Activated CD4-positive, CD25-positive, alpha-beta regulatory T cell treated with anti-CD3 and anti-CD28 coated beads, Interleukin-2, amount 50 U/mL, for 72 hours (primary cell): ENCODE measurements around the gene SCGB1D4.
"Not testable (repeated sequence)": the region's sequence is repeated elsewhere in the genome, so short reads cannot be mapped to it uniquely, and the experiment has no call there.

Experiments
- DNase-seq: peaks from one replicate; pipeline ENCODE4 v3.0.0; 2021

The SCGB1D4 gene

GRCh38 chr11:62298975-62299374 is at the start of gene SCGB1D4:
Gene SCGB1D4 (minus strand): TSS chr11:62299075. CDS start chr11:62299010, 65 bp downstream.
- no peak for DNase-seq

GRCh38 chr11:62345861-62346260 is 47.0 kb upstream of the SCGB1D4 start:
- no peak for DNase-seq

GRCh38 chr11:62344210-62344609 is 45.3 kb upstream of the SCGB1D4 start:
- no peak for DNase-seq

GRCh38 chr11:62343646-62344190 is 44.8 kb upstream of the SCGB1D4 start:
- not testable (repeated sequence) for DNase-seq

GRCh38 chr11:62341588-62341987 is 42.7 kb upstream of the SCGB1D4 start:
- DNase-seq = no peak

GRCh38 chr11:62340269-62340901 is 41.5 kb upstream of the SCGB1D4 start:
- DNase-seq = no peak

- DNase-seq = no peak
Observed at GRCh38 chr11:62338218-62338617, 39.3 kb upstream of the SCGB1D4 start.

- peak; percentile 85 for DNase-seq
Observed at GRCh38 chr11:62337303-62338181, 38.7 kb upstream of the SCGB1D4 start, which contains the start of gene ASRGL1. Gene ASRGL1 (plus strand): TSS chr11:62337448. CDS start chr11:62337978, 530 bp downstream.

GRCh38 chr11:62336949-62337302 is 38.1 kb upstream of the SCGB1D4 start:
- DNase-seq = not testable (repeated sequence)

- DNase-seq = no peak
Observed at GRCh38 chr11:62333768-62334167, 34.9 kb upstream of the SCGB1D4 start.

- not testable (repeated sequence) for DNase-seq
Observed at GRCh38 chr11:62331264-62331663, 32.4 kb upstream of the SCGB1D4 start.

GRCh38 chr11:62327541-62327940 is 28.7 kb upstream of the SCGB1D4 start:
- not testable (repeated sequence) for DNase-seq

GRCh38 chr11:62326719-62327118 is 27.8 kb upstream of the SCGB1D4 start:
- not testable (repeated sequence) for DNase-seq

GRCh38 chr11:62325781-62326180 is 26.9 kb upstream of the SCGB1D4 start:
- not testable (repeated sequence) for DNase-seq

GRCh38 chr11:62324731-62325556 is 26.1 kb upstream of the SCGB1D4 start:
- DNase-seq = peak; percentile 62

GRCh38 chr11:62322524-62322923 is 23.6 kb upstream of the SCGB1D4 start:
- DNase-seq = no peak

- no peak for DNase-seq
Observed at GRCh38 chr11:62315431-62315830, 16.6 kb upstream of the SCGB1D4 start.

GRCh38 chr11:62309991-62310390 is 11.1 kb upstream of the SCGB1D4 start:
- no peak for DNase-seq

GRCh38 chr11:62307950-62308349 is 9.1 kb upstream of the SCGB1D4 start:
- DNase-seq = no peak

- DNase-seq = no peak
Observed at GRCh38 chr11:62306227-62306626, 7.4 kb upstream of the SCGB1D4 start.

- DNase-seq = no peak
Observed at GRCh38 chr11:62295504-62295903, 3.4 kb downstream of the SCGB1D4 start.

- no peak for DNase-seq
Observed at GRCh38 chr11:62280452-62280851, 18.4 kb downstream of the SCGB1D4 start.

- DNase-seq = no peak
Observed at GRCh38 chr11:62273789-62274275, 25.0 kb downstream of the SCGB1D4 start.
